Neutrophil (primary cell): ENCODE results near the gene KRTAP10-9.

Experiments
- H3K27ac ChIP-seq: fragments of 200-600 bp; sonication (generic); 2 replicates; pipeline ENCODE4 v1.5.1; 2016; ENCODE audit warnings: mild to moderate bottlenecking, moderate library complexity
- H3K27me3 ChIP-seq: fragments of 200-600 bp; sonication (generic); 2 replicates; pipeline ENCODE4 v1.6.0; 2016; ENCODE audit warnings: mild to moderate bottlenecking
- H3K36me3 ChIP-seq: fragments of 200-600 bp; sonication (generic); 2 replicates; pipeline ENCODE4 v1.5.1; 2017
- H3K4me1 ChIP-seq, 2 experiments: fragments of 200-600 bp in 1 of 2; sonication (generic) in 1 of 2; 1 replicate in 1 of 2; 2 replicates in 1 of 2; pipeline versions ENCODE4 v1.5.1 to v1.6.1; 2013 to 2016; ENCODE audit warnings: low read depth in 1 of 2, low read length in 1 of 2, mild to moderate bottlenecking in 1 of 2, moderate library complexity in 1 of 2; ENCODE audit not compliant: control insufficient read depth in 1 of 2, insufficient read depth in 1 of 2
- H3K4me3 ChIP-seq, 2 experiments: fragments of 200-600 bp in 1 of 2; sonication (generic) in 1 of 2; 1 replicate in 1 of 2; 2 replicates in 1 of 2; pipeline ENCODE4 v1.5.1; 2013 to 2016; ENCODE audit warnings: low read depth in 1 of 2, low read length in 1 of 2, mild to moderate bottlenecking in 1 of 2, moderate library complexity in 1 of 2
- H3K9me3 ChIP-seq: fragments of 200-600 bp; sonication (generic); 2 replicates; pipeline ENCODE4 v1.5.1; 2016
- CTCF ChIP-seq: fragments of 200-600 bp; sonication (generic); IDR thresholded peaks from 2 replicates; pipeline ENCODE4 v1.5.1; 2016; ENCODE audit warnings: antibody characterized with exemption

Gene KRTAP10-9

GRCh38 chr21:44581158-44581557 is 45.7 kb upstream of the KRTAP10-9 start:
- no peak overlapping the region for H3K27ac ChIP-seq
- peaks cover 37% of the 10 kb centered on the region for H3K27me3 ChIP-seq
- no peak for TF ChIP-seq CTCF
- H3K9me3 ChIP-seq = no peaks in the 10 kb centered on the region
- H3K36me3 ChIP-seq = no peaks in the 10 kb centered on the region
- no peak overlapping the region for H3K4me3 ChIP-seq
- no peaks in the 10 kb centered on the region for H3K4me1 ChIP-seq

- H3K27me3 ChIP-seq = peaks cover 37% of the 10 kb centered on the region
- H3K36me3 ChIP-seq = no peaks in the 10 kb centered on the region
- no peak overlapping the region for H3K4me3 ChIP-seq
- no peaks in the 10 kb centered on the region for H3K4me1 ChIP-seq
- no peak overlapping the region for H3K27ac ChIP-seq
- H3K9me3 ChIP-seq = no peaks in the 10 kb centered on the region
- TF ChIP-seq CTCF = no peak
Measured at GRCh38 chr21:44582055-44582454, 44.8 kb upstream of the KRTAP10-9 start.

GRCh38 chr21:44583089-44583799 is 43.6 kb upstream of the KRTAP10-9 start:
- Histone ChIP-seq H3K4me1 (no peaks in the 10 kb centered on the region), H3K36me3 (no peaks in the 10 kb centered on the region), H3K27ac (no peak overlapping the region), H3K27me3 (peaks cover 37% of the 10 kb centered on the region), H3K9me3 (no peaks in the 10 kb centered on the region), H3K4me3 (no peak overlapping the region)
- no peak for TF ChIP-seq CTCF

GRCh38 chr21:44583800-44584147 is 43.1 kb upstream of the KRTAP10-9 start:
- H3K9me3 ChIP-seq = no peaks in the 10 kb centered on the region
- H3K4me3 ChIP-seq = no peak overlapping the region
- no peak overlapping the region for H3K27ac ChIP-seq
- H3K36me3 ChIP-seq = no peaks in the 10 kb centered on the region
- H3K27me3 ChIP-seq = peaks cover 37% of the 10 kb centered on the region
- TF ChIP-seq CTCF = no peak
- H3K4me1 ChIP-seq = no peaks in the 10 kb centered on the region

- no peaks in the 10 kb centered on the region for H3K9me3 ChIP-seq
- H3K27me3 ChIP-seq = peaks cover 26% of the 10 kb centered on the region
- H3K4me1 ChIP-seq = no peaks in the 10 kb centered on the region
- no peaks in the 10 kb centered on the region for H3K36me3 ChIP-seq
- H3K4me3 ChIP-seq = no peak overlapping the region
- TF ChIP-seq CTCF = no peak
- no peak overlapping the region for H3K27ac ChIP-seq
Measured at GRCh38 chr21:44585892-44586291, 41.0 kb upstream of the KRTAP10-9 start.

- H3K36me3 ChIP-seq = no peaks in the 10 kb centered on the region
- no peak for TF ChIP-seq CTCF
- no peak overlapping the region for H3K27ac ChIP-seq
- H3K27me3 ChIP-seq = peaks cover 34% of the 10 kb centered on the region
- no peaks in the 10 kb centered on the region for H3K9me3 ChIP-seq
- no peak overlapping the region for H3K4me3 ChIP-seq
- H3K4me1 ChIP-seq = no peaks in the 10 kb centered on the region
Measured at GRCh38 chr21:44589094-44589493, 37.8 kb upstream of the KRTAP10-9 start.
